Medulla oblongata (tissue), 1 donor: ENCODE data around the gene EHBP1.

ENCODE experiments used
- DNase-seq: peaks from one replicate; pipeline ENCODE4 v3.0.0-alpha.2; 2015; ENCODE audit errors: extremely low spot score

EHBP1 gene

DNA sequence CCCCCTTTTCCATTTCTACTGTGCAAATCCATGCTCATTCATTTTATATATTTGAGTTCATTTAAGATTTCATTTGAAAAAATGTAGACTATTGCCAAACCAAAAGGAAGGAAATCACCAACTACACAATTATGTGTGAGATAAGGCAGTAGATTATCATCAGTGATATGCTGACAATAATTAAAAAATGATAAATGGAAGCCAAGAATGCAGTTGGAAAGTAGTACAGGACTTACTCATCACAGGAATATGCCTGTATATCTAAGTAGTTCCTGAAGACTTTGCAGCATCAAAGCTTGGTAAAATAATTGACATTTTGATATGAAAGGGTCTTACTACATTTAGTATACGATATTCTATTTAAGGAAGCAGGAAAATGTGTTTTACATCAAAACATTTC is 179.0 kb downstream of the EHBP1 start:
- DNase-seq = no peak

GRCh38 chr2:62894966-62895631 is 189.6 kb downstream of the EHBP1 start:
- no peak for DNase-seq

GRCh38 chr2:62895632-62896009 is 190.1 kb downstream of the EHBP1 start:
- DNase-seq = no peak

DNA sequence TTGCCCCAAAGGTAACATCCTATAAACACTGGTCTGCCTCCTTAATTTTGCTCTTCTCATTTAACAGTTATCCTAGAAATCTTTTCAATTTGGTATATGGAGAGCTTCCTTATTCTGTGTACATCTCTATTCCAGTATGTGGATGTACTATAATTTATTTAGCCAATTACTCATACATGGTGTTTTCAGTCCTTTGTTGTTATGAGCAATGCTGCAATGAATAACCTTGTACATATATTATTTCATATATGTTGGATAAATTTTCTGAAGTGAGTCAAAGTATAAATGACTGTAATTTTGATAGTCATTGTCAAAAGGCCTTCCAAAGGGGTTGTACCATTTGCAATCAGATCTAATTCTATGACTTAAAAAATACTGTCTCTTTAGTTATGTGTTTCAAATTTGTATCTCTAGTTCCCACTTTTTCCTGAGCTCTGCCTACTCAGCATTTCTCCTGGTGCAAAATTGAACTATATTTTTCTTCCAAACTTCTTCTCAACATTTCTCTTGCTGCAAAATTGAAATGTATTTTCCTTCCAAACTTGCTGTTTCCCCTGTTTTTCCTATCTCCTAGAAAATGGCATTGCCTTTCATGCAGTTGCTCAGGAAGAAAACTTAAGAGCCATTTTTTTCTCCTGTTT is 191.8 kb downstream of the EHBP1 start:
- no peak for DNase-seq

DNA sequence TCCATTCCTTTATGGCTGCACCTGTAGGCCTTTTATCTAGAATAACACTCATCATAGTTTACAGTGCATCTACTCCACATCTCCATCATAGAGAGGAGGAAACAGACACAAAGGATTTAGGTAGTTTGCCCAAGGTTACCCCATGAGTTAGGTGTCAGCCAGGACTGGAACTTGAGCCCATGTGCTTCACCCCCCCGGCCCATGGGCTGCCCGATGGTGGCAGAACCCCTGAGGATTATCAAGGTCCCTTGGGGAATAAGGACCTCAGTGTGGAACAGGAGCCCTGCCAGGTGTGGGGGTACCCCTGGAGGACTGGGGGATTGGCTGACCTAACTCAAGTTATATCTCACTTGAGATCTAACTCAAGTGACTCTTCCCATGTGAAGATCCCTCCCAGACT is 198.8 kb downstream of the EHBP1 start:
- DNase-seq = no peak

- no peak for DNase-seq
Measured at GRCh38 chr2:62908145-62908544, 202.6 kb downstream of the EHBP1 start.

- DNase-seq = no peak
Measured at GRCh38 chr2:62913311-62913710, 207.8 kb downstream of the EHBP1 start.

- DNase-seq = no peak
Measured at GRCh38 chr2:62919041-62919440, 213.5 kb downstream of the EHBP1 start.

DNA sequence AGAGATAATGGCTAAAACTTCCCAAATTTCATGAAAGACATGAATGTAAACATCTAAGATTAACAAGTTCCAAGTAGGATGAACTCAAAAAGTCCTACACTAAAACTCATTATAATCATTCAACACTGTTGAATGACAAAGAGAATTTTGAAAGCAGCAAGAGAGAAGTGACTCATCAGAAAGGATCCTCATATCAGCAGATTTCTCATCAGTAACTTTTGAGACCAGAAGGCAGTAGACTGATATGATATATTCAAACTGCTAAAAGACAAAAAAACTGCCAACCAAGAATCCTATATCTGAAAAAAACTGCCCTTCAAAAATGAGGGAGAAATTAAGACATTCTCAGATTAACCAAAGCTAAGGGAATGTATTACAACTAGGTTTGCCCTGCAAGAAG is 214.6 kb downstream of the EHBP1 start:
- no peak for DNase-seq

DNA sequence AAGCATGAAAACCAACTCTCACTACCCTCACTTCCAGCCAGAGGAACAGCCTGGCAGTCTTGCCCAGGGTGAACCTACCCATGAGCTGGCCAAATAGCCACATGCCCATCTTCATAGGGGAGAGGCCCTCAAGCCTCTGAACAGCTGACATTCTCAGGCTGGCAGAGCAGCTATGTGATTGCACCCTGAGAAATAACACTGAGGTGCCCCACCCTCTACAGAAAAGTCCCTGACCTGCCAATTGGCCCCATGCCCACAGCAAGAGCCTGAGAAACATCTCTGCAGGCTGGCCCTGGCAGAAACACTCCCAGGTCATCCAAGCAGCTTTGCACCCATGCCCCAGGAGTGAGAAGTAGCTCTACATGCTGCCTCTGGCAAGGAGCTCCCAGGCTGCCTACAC is 217.7 kb downstream of the EHBP1 start:
- DNase-seq = no peak

GRCh38 chr2:62923881-62924280 is 218.4 kb downstream of the EHBP1 start:
- DNase-seq = no peak

DNA sequence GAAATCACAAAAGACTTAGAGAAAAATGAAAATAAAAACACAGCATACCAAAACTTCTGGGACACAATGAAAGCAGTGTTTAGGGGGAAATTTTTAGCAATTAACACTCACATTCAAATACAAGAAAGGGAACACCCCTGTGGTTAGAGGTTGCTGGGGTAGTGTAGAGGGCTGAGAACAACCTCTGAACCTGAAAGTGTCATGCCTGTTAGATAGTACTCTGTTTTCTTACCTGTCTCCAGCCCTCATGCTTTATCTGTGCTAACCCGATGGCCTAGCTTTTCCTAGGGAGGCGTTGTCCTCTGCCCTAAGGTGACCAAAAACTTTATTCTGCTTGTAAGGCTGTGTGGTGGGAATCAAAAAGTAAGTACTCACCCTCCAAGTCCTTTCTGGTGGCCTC is 222.5 kb downstream of the EHBP1 start:
- no peak for DNase-seq

- no peak for DNase-seq
Measured at GRCh38 chr2:62931536-62931935, 226.0 kb downstream of the EHBP1 start.

GRCh38 chr2:62933398-62933917 is 227.9 kb downstream of the EHBP1 start:
- no peak for DNase-seq

DNA sequence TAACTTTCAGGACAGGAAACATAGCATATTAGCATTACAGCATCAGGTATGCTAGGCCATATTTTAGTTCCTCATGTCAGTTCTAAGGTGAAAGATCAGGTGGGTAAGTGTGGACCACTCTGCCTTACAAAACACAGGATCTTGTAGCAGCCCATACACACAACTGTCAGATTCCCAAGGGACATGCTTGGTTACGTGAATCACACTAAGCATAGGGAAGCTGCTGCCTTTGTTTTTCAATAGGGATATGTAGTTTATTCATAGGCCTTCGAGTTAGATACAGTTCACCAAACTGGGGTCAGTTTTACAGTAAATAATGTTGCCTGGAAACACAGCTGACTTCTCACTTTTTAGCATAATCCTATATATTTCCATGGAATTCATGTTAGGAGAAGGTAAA is 229.0 kb downstream of the EHBP1 start:
- no peak for DNase-seq

GRCh38 chr2:62938126-62938525 is 232.6 kb downstream of the EHBP1 start:
- DNase-seq = no peak

DNA sequence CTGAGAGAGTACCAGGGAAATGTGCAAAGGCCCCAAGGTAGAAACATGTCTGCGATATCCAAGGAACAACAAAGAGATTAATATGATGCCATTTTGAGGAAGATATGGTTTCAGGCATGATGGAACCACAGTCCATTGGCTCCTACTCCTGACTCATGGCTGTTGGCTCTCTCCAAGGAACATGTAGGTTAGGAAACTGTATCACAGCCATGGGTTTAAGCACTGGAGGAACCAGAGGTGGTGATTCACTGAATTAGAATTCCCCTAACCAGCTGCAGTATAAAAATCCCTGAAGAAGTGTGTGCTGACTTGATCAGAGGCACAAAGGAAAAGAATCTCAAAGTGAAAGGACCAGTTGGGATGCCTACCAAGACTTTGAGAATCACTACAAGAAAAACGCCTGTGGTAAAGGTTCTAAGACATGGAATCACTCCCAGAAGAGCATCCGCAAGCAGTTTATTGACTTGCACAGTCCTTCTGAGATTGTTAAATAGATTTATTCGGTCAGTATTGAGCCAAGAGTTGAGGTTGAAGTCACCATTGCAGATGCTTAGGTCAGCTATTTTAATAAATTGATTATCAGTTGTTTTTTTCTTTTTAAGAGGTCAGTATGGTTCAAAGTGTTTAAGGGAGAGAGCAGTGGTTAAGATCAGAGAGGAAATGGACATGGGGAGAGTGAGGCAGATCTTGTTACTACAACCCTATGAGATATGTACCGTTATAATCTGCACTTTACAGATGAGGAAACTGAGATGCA is 234.4 kb downstream of the EHBP1 start:
- no peak for DNase-seq

GRCh38 chr2:62940697-62941096 is 235.2 kb downstream of the EHBP1 start:
- no peak for DNase-seq

GRCh38 chr2:62941413-62941812 is 235.9 kb downstream of the EHBP1 start:
- DNase-seq = no peak

- DNase-seq = no peak
Measured at GRCh38 chr2:62944362-62944761, 238.8 kb downstream of the EHBP1 start.

DNA sequence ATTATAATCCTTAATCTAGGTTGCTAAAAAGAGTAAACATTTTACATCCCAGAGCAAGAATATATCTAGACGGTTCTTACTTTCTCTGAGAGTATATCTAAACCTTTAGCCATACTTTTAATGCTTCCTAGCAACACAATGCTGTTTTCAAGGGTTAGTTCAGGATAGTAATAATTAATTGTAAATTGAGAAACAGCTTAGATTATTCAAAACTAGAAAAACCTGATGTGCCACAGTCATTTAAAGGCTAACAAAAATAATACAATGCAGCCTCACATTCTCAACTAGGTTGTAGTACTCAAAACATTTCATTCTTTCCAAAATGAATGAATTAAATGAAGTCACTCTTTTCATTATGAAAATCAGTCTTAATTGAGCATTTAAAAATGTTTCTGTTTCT is 241.9 kb downstream of the EHBP1 start:
- DNase-seq = no peak

DNA sequence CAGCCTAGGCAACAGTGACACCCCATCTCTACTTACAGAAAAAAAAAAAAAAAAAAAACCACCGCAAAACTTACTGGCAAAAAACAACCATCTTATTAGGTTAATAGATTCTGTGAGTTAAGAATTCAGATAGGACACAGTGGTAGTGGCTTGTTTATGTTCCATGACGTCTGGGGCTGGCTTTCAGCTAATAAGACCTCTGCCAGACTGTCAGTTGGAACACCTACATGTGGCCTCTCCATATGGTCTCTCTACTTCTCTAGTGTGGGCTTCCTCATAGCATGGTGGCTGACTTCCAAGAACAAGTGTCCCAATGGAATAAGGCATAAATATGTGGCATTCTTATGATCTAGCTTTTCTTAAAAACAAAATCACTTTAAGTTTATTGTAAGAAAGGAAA is 251.1 kb downstream of the EHBP1 start:
- DNase-seq = no peak

DNA sequence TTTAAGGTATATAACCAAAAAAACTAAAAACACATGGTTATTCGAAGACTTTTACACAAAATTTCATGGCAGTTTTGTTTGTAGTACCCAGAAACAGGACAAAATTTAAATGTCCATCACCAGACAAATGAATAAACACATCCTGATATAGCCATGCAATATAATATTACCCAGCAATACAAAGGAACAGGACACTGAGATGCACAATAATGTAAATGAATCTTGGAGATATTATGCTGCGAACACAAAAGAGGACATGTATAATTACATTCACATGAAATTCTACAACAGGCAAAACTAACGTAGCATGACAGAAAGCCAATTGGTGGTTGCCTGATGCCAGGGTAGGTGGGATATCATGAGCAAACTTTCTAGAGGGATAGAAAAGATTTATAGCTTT is 252.7 kb downstream of the EHBP1 start:
- no peak for DNase-seq
